ENCODE data around the gene LRP5.

The LRP5 gene

GRCh38 chr11:68345776-68346461 is 33.5 kb downstream of the LRP5 start:
- DNase-seq (ENCODE audit: low read depth in 1 of 2, low spot score in 1 of 2): no peak

GRCh38 chr11:68346462-68346790 is 34.0 kb downstream of the LRP5 start:
- no peak for DNase-seq (ENCODE audit: low read depth in 1 of 2, low spot score in 1 of 2)

- no peak for DNase-seq (ENCODE audit: low read depth in 1 of 2, low spot score in 1 of 2)
Measured at GRCh38 chr11:68347345-68347744, 35.0 kb downstream of the LRP5 start.

- DNase-seq (ENCODE audit: low read depth in 1 of 2, low spot score in 1 of 2): no peak
Measured at GRCh38 chr11:68347841-68348240, 35.5 kb downstream of the LRP5 start.

- no peak for DNase-seq (ENCODE audit: low read depth in 1 of 2, low spot score in 1 of 2)
Measured at GRCh38 chr11:68349461-68350249, 37.3 kb downstream of the LRP5 start.

GRCh38 chr11:68350759-68351449 is 38.5 kb downstream of the LRP5 start:
- no peak for DNase-seq (ENCODE audit: low read depth in 1 of 2, low spot score in 1 of 2)

GRCh38 chr11:68351450-68352275 is 39.3 kb downstream of the LRP5 start:
- DNase-seq (ENCODE audit: low read depth in 1 of 2, low spot score in 1 of 2): no peak

GRCh38 chr11:68352591-68352990 is 40.2 kb downstream of the LRP5 start:
- no peak for DNase-seq (ENCODE audit: low read depth in 1 of 2, low spot score in 1 of 2)

GRCh38 chr11:68353118-68353517 is 40.7 kb downstream of the LRP5 start:
- DNase-seq (ENCODE audit: low read depth in 1 of 2, low spot score in 1 of 2): no peak

- DNase-seq (ENCODE audit: low read depth in 1 of 2, low spot score in 1 of 2): no peak
Measured at GRCh38 chr11:68353669-68354068, 41.3 kb downstream of the LRP5 start.

- no peak for DNase-seq (ENCODE audit: low read depth in 1 of 2, low spot score in 1 of 2)
Measured at GRCh38 chr11:68354148-68354872, 41.9 kb downstream of the LRP5 start.

- no peak for DNase-seq (ENCODE audit: low read depth in 1 of 2, low spot score in 1 of 2)
Measured at GRCh38 chr11:68355471-68355870, 43.1 kb downstream of the LRP5 start.

GRCh38 chr11:68357568-68357967 is 45.2 kb downstream of the LRP5 start:
- no peak for DNase-seq (ENCODE audit: low read depth in 1 of 2, low spot score in 1 of 2)

GRCh38 chr11:68358416-68358815 is 46.0 kb downstream of the LRP5 start:
- no peak for DNase-seq (ENCODE audit: low read depth in 1 of 2, low spot score in 1 of 2)

- DNase-seq (ENCODE audit: low read depth in 1 of 2, low spot score in 1 of 2): no peak
Measured at GRCh38 chr11:68361702-68362101, 49.3 kb downstream of the LRP5 start.

GRCh38 chr11:68362801-68363379 is 50.5 kb downstream of the LRP5 start:
- DNase-seq (ENCODE audit: low read depth in 1 of 2, low spot score in 1 of 2): no peak

- no peak for DNase-seq (ENCODE audit: low read depth in 1 of 2, low spot score in 1 of 2)
Measured at GRCh38 chr11:68363776-68364175, 51.4 kb downstream of the LRP5 start.

GRCh38 chr11:68364581-68364980 is 52.2 kb downstream of the LRP5 start:
- no peak for DNase-seq (ENCODE audit: low read depth in 1 of 2, low spot score in 1 of 2)

GRCh38 chr11:68365943-68366435 is 53.6 kb downstream of the LRP5 start:
- DNase-seq (ENCODE audit: low read depth in 1 of 2, low spot score in 1 of 2): no peak

GRCh38 chr11:68367252-68367651 is 54.9 kb downstream of the LRP5 start:
- no peak for DNase-seq (ENCODE audit: low read depth in 1 of 2, low spot score in 1 of 2)

Measured in activated T-helper 1 cell treated with anti-CD3 and anti-CD28 coated beads, Interleukin-2, amount 50 U/mL, for 16 hours (primary cell).